Common myeloid progenitor, CD34-positive (primary cell): ENCODE results near the gene MELTF.
A peak's percentile ranks its signal among the peaks of the same experiment; 100 is the strongest.

Source experiments
- CTCF ChIA-PET: fragments of 350-600 bp; sonication (Branson Sonifier 250); formaldehyde crosslinking; loops from one replicate; lab custom pipeline; 2021; ENCODE audit warnings: antibody characterized with exemption; lab: Charles Lee
- POLR2A ChIA-PET: fragments of 350-600 bp; sonication (Branson Sonifier 250); formaldehyde crosslinking; loops from one replicate; lab custom pipeline; 2021; ENCODE audit warnings: antibody characterized with exemption; lab: Charles Lee
- DNase-seq, 3 donors: peaks; one replicate each; pipeline versions ENCODE4 v3.0.0 to v3.0.0-alpha.2; 2013
- H3K27ac ChIP-seq, 2 experiments: 1 replicate in 1 of 2; 2 replicates in 1 of 2; pipeline ENCODE4 v1.7.0; 2013; ENCODE audit warnings: inconsistent platforms in 2 of 2, low read length in 2 of 2, mild to moderate bottlenecking in 2 of 2, low read depth in 1 of 2, moderate library complexity in 1 of 2; ENCODE audit not compliant: severe bottlenecking in 2 of 2, insufficient read depth in 1 of 2, poor library complexity in 1 of 2
- H3K27me3 ChIP-seq, 5 experiments: replicated peaks in 2 of 5; 1 replicate in 3 of 5; 2 replicates in 2 of 5; pipeline versions ENCODE4 v1.6.1 to v1.7.0; 2013; ENCODE audit warnings: low read length in 4 of 5, mild to moderate bottlenecking in 2 of 5, moderate library complexity in 2 of 5, inconsistent platforms in 1 of 5; ENCODE audit not compliant: insufficient read depth in 5 of 5, control insufficient read depth in 4 of 5
- H3K36me3 ChIP-seq, 4 experiments: 1 replicate in 2 of 4; 2 replicates in 2 of 4; pipeline versions ENCODE4 v1.6.1 to v1.7.0; 2013; ENCODE audit warnings: low read length in 3 of 4, control low read depth in 1 of 4, mild to moderate bottlenecking in 1 of 4; ENCODE audit not compliant: control insufficient read depth in 4 of 4, insufficient read depth in 4 of 4
- H3K4me1 ChIP-seq, 4 experiments: 1 replicate in 3 of 4; 2 replicates in 1 of 4; pipeline versions ENCODE4 v1.6.1 to v1.7.1; 2013; ENCODE audit warnings: low read length in 3 of 4, mild to moderate bottlenecking in 3 of 4, control low read depth in 1 of 4, inconsistent platforms in 1 of 4, moderate library complexity in 1 of 4; ENCODE audit not compliant: control insufficient read depth in 4 of 4, insufficient read depth in 4 of 4; ENCODE audit errors: control extremely low read depth in 1 of 4
- H3K4me3 ChIP-seq, 7 experiments: 1 replicate in 4 of 7; 2 replicates in 3 of 7; pipeline versions ENCODE4 v1.5.1 to v1.7.0; 2013; ENCODE audit warnings: mild to moderate bottlenecking in 7 of 7, low read length in 6 of 7, moderate library complexity in 6 of 7, inconsistent platforms in 2 of 7, low read depth in 2 of 7, control low read depth in 1 of 7; ENCODE audit not compliant: insufficient read depth in 4 of 7, control insufficient read depth in 1 of 7; ENCODE audit errors: extremely low read depth in 1 of 7
- H3K9me3 ChIP-seq, 5 experiments: 1 replicate in 4 of 5; 2 replicates in 1 of 5; pipeline versions ENCODE4 v1.6.1 to v1.7.1; 2013; ENCODE audit warnings: low read length in 4 of 5, mild to moderate bottlenecking in 2 of 5, inconsistent platforms in 1 of 5, low read depth in 1 of 5, moderate library complexity in 1 of 5; ENCODE audit not compliant: control insufficient read depth in 4 of 5, insufficient read depth in 2 of 5; ENCODE audit errors: control extremely low read depth in 1 of 5
- WGBS: methylation state at CpG from one replicate; pipeline ENCODE4 v1.1.5; 2013; ENCODE audit not compliant: insufficient coverage; 5-methylcytosine and 5-hydroxymethylcytosine counted together

MELTF gene

DNA sequence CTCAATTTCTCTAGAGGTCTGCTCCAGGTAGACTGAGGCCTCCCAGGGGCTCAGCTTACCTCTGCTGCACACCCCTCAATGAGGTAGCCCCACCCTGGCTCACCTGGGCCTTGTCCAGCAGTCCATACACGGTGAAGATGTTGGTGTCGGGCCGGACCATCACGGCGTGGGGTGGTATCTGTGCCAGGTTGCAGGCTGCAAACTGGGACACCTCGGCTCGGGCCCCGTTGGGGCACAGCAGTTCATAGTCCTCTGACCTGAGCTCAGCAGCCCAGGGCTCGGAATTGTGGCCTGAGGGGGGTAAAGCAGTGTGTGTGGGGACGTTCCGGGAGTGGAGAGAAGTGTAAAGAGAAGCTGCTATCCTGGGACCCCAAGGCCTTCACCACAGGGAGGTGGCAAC is 23.2 kb downstream of the MELTF start:
- Histone ChIP-seq H3K27me3 (no peaks in the 10 kb centered on the region), H3K9me3 (no peaks in the 10 kb centered on the region), H3K27ac (no peak overlapping the region), H3K4me3 (no peak overlapping the region), H3K4me1 (peaks cover 0 to 16% (median 13%) of the 10 kb centered on the region in 4 experiments), H3K36me3 (no peaks in the 10 kb centered on the region)
- ChIA-PET CTCF (interaction anchor here (0.9 to 6.0 kb wide), 3 partner anchors 13 to 809 kb away, joined by 3 to 56 read pairs (median 3); partner anchors contain the start of gene MELTF), POLR2A (interaction anchor here (0.6 kb wide), 1 partner anchor 11 kb away, joined by 5 read pairs; no protein-coding TSS in a partner anchor)
- WGBS = 100% methylated on average over 5 of the region's 11 CpGs
- no peak for DNase-seq

GRCh38 chr3:197003461-197004385 is 25.9 kb downstream of the MELTF start:
- Histone ChIP-seq H3K4me3 (peak overlapping the region; percentile 34 to 78 (median 60)), H3K27ac (peak overlapping the region in 1 of 2 experiments; percentile 49), H3K27me3 (no peaks in the 10 kb centered on the region), H3K9me3 (peaks cover 0 to 3% (median 0%) of the 10 kb centered on the region in 5 experiments), H3K36me3 (no peaks in the 10 kb centered on the region), H3K4me1 (peaks cover 0 to 16% (median 13%) of the 10 kb centered on the region in 4 experiments)
- WGBS = 28% methylated on average over 48 of the region's 61 CpGs
- ChIA-PET POLR2A (no interaction called here), CTCF (interaction anchor here (0.7 to 6.0 kb wide), 7 partner anchors 18 to 183 kb away, joined by 3 to 56 read pairs (median 3); partner anchors contain the start of gene MELTF)
- DNase-seq = peak; percentile 13 to 51 (median 38)

GRCh38 chr3:197002701-197003454 is 26.7 kb downstream of the MELTF start:
- WGBS = under 1% methylated on average over 98 of the region's 113 CpGs
- H3K27ac ChIP-seq = no peak overlapping the region
- CTCF ChIA-PET = interaction anchor here (0.7 to 6.0 kb wide), 12 partner anchors 11 to 185 kb away, joined by 3 to 56 read pairs (median 3); partner anchors contain the start of gene MELTF

DNA sequence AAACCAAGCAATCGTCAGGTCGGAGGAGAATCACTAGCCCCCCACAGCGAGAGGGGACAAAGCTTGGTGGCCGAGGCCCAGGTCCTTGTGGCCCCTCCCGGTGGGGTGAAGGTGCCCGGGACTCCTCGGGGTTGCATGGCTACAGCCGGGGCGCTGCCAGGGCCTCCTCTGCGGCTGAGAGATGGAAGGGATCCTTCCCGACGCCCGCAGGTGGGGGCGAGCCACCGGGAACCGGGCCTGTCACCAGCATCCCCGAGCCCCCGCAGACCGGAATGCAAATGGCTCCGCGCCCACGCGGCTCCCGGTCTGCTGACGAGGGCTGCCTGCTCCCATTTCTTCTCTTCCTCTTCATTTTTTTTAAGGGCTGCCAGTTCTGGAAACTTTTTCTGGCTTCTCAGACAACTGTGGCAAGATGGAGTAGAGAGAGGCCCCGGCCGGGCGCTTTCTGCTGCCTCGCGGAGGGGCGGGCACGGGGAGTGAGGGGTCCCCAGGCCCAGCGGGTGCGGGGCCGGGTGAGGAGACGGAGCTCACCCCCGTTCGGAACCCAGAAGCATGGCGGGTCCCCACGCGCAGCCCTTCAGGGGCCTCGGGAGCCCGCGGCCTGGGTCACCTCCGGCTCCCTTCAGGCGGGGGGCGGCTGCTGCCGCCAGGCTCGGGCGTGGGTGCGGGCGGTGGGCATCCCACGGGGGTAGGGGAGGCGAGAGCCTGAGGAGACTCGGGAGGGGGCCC is 27.5 kb downstream of the MELTF start:
- no peaks in the 10 kb centered on the region for H3K36me3 ChIP-seq
- 27% methylated on average over 45 of the region's 55 CpGs for WGBS
- ChIA-PET POLR2A (no interaction called here), CTCF (interaction anchor here (1.0 to 6.0 kb wide), 8 partner anchors 10 to 186 kb away, joined by 3 to 56 read pairs (median 3); partner anchors contain the start of gene MELTF)
- no peak overlapping the region for H3K27ac ChIP-seq
- peak overlapping the region in 6 of 7 experiments; percentile 9 to 78 (median 50) for H3K4me3 ChIP-seq
- DNase-seq = peak in 2 of 3 donors; percentile 12 to 56
- peaks cover 0 to 5% (median 0%) of the 10 kb centered on the region in 5 experiments for H3K9me3 ChIP-seq
- H3K4me1 ChIP-seq = peaks cover 0 to 16% (median 13%) of the 10 kb centered on the region in 4 experiments
- H3K27me3 ChIP-seq = no peaks in the 10 kb centered on the region

More at GRCh38 chr3:197002701-197003454, 26.7 kb downstream of the MELTF start:
- no peaks in the 10 kb centered on the region for H3K36me3 ChIP-seq
- POLR2A ChIA-PET = no interaction called here
- peak; percentile 75 to 88 (median 84) for DNase-seq
- H3K27me3 ChIP-seq = no peaks in the 10 kb centered on the region
- H3K9me3 ChIP-seq = peaks cover 0 to 5% (median 0%) of the 10 kb centered on the region in 5 experiments
- H3K4me3 ChIP-seq = peak overlapping the region; percentile 9 to 78 (median 41)
- H3K4me1 ChIP-seq = peaks cover 0 to 16% (median 13%) of the 10 kb centered on the region in 4 experiments

DNA sequence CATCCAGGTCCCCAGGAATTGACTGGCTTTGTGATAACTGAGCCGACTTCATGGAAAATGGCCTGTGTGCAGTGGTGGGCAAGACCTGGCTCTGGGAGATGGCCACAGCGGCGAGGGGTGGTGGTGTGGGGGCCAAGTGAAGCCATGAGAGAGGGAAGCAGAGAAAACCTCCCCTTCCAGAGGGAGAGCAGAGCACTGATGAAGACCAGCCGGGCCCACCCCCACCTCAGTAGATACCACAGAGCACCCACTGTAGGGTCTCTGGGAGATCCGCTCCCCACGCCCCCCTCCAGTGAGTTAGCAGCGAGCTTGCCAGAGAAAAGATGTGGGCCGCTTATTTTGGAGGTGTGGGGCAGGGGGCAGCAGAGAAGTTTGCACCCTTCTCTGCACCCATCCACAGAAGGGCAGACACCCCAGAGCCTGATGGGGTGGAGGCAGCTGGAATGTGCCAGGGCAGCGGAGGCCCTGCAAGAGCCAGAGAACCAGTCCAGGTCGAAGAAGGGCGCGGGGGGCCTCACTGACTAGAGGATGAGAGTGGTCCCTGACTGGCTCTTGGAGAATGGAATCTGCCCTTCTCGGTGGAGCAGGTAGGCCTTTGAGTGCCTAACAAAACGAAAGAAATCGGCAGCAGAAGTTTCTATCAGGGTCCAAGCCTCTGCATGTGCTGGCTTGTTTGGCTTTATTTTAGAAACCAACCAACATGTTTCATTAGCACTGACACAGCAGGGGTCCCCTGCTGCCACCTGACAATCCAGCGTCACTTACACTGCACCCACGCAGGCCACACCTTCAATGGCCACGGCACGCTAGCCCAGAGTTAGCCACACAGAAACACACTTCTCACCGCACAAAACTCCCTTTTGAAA is 28.3 kb downstream of the MELTF start:
- POLR2A ChIA-PET = no interaction called here
- 93% methylated on average over 14 of the region's 20 CpGs for WGBS
- peak in 1 of 3 donors; percentile 37 for DNase-seq
- peaks cover 0 to 16% (median 13%) of the 10 kb centered on the region in 4 experiments for H3K4me1 ChIP-seq
- no peaks in the 10 kb centered on the region for H3K36me3 ChIP-seq
- peak overlapping the region in 1 of 7 experiments; percentile 78 for H3K4me3 ChIP-seq
- CTCF ChIA-PET = interaction anchor here (1.0 to 6.0 kb wide), 4 partner anchors 9 to 187 kb away, joined by 3 to 56 read pairs (median 6); partner anchors contain the start of gene MELTF
- H3K27ac ChIP-seq = no peak overlapping the region
- H3K27me3 ChIP-seq = no peaks in the 10 kb centered on the region
- peaks cover 0 to 5% (median 0%) of the 10 kb centered on the region in 5 experiments for H3K9me3 ChIP-seq
